ENCODE data around the gene INPP1.

DNA sequence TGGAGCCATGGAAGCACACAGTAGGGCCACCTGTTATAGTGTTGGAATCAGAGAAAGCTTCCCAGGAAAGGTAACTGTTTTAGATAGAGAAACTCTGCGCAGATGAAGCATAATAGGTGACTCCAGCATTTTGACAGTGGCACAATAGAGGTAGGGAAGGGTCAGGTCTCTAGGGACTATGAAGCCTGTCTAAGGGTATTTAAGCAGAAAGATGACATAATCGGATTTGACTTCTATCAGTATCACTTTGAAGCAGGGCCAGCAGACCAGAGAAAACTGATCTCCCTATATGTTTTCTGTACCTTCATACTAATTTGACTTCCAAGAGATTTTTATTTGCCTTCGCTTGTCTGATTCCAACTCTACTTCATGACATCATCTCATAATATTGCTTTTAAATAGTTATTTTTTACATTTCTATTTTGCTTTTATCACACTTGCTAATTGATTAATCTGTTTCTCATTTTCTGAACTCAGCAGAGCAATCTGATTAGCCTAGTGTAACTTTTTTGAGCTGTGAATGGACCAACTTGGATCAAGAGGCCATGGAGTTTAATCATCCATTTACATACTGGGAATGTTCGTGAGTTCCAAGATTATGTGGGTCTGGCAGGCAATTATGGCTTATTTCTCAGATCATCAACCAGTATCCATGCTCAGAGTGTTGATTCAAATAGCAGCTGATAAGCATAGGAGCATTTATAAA lies 15.4 kb upstream of the INPP1 start:
- TF ChIP-seq CTCF (IDR thresholded peaks at IDR 0.05) = no peak
- no peak for TF ChIP-seq FOXP1 (CRISPR knock-in tag; IDR thresholded peaks at IDR 0.05; ENCODE audit: borderline replicate concordance)
- TF ChIP-seq IRF2 (CRISPR knock-in tag; IDR thresholded peaks at IDR 0.05; ENCODE audit: borderline replicate concordance, low read depth) = no peak

Measured in WTC11 (cell line).